Measurements from ENCODE around the gene TEX36. TPM values are rescaled to one million over a fixed set of nuclear protein-coding genes. Genes with fewer than 3 reads are reported as not detected.

The TEX36 gene
- total RNA-seq, 1 experiment from 2014 or later: not detected

DNA sequence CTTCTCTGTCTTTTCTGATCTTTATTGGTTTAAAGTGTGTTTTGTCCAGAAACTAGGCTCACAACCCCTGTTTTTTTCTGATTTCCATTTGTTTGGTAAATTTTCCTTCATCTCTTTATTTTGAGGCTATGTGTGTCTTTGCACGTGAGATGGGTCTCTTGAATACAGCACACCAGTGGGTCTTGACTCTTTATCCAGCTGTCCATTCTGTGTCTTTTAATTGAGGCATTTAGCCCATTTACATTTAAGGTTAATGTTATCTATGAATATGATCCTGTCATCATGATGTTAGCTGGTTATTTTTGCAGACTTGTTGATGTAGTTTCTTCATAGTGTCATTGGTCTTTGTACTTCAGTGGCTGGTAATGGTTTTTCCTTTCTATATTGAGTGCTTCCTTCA lies 10.1 kb downstream of the TEX36 start:
- no peak overlapping the region for H3K9ac ChIP-seq (ENCODE audit: extremely low read depth, insufficient read length, low read length)
- DNase-seq: no peak
- Mint-ChIP-seq H3K4me1 (no peaks in the 10 kb centered on the region), H3K36me3 (ENCODE audit: insufficient read depth in 1 of 3, low read depth in 3 of 3) (no peaks in the 10 kb centered on the region; a peak in 2 of 7 replicates), H3K9me3 (peaks cover 0 to 14% of the 10 kb centered on the region in 2 experiments; a peak in 4 of 5 replicates), H3K4me3 (no peak overlapping the region), H3K27ac (no peak overlapping the region), H3K27me3 (ENCODE audit: low read depth) (peaks cover 6% of the 10 kb centered on the region)
- WGBS (ENCODE audit: extremely low coverage, insufficient read length, low lambda C conversion rate): no CpG with 5 or more reads among the region's 1 CpG
- no peak overlapping the region for H3T11ph ChIP-seq (ENCODE audit: low read length)
- H2BK15ac ChIP-seq (ENCODE audit: low read depth, low read length): no peak overlapping the region
- H4K20me1 ChIP-seq (ENCODE audit: control insufficient read depth, insufficient read depth, insufficient read length): no peaks in the 10 kb centered on the region
- no peak overlapping the region for H3K56ac ChIP-seq (ENCODE audit: insufficient read length, low read depth, low read length)
- H2BK5ac ChIP-seq (ENCODE audit: insufficient read length, low read length): no peak overlapping the region
- no peak overlapping the region for H2BK20ac ChIP-seq (ENCODE audit: low read depth, low read length, poor library complexity, severe bottlenecking)
- no peak overlapping the region for H3K27ac ChIP-seq (ENCODE audit: insufficient read length, low read depth, low read length)
- H2AFZ ChIP-seq (ENCODE audit: low read length): no peak overlapping the region
- H3K18ac ChIP-seq (ENCODE audit: insufficient read length, low read depth, low read length): no peak overlapping the region
- H4K8ac ChIP-seq (replicated peaks; ENCODE audit: insufficient read length, low read depth, low read length): no peak overlapping the region
- H4K5ac ChIP-seq (ENCODE audit: insufficient read length, low read depth, low read length): no peak overlapping the region
- no peaks in the 10 kb centered on the region for H3K9me3 ChIP-seq (ENCODE audit: control insufficient read depth, low read depth, low read length)
- no peak overlapping the region for H2AK5ac ChIP-seq (ENCODE audit: insufficient read length, low read length)
- H3K4me1 ChIP-seq (ENCODE audit: insufficient read depth, low read length): no peaks in the 10 kb centered on the region
- H3K23me2 ChIP-seq (ENCODE audit: insufficient read length, low read depth, low read length, poor library complexity, severe bottlenecking): no peaks in the 10 kb centered on the region
- no peak overlapping the region for H2BK12ac ChIP-seq (ENCODE audit: insufficient read length, low read depth, low read length)
- no peak overlapping the region for H3K14ac ChIP-seq (ENCODE audit: insufficient read depth, low read length)
- no peaks in the 10 kb centered on the region for H3K27me3 ChIP-seq (ENCODE audit: insufficient read depth, low read length)
- H3K79me1 ChIP-seq (ENCODE audit: insufficient read depth, low read depth, low read length, poor library complexity, severe bottlenecking): no peaks in the 10 kb centered on the region
- H2BK120ac ChIP-seq (ENCODE audit: low read depth, low read length, poor library complexity, severe bottlenecking): no peak overlapping the region
- no peak overlapping the region for H4K91ac ChIP-seq (ENCODE audit: insufficient read length, low read depth, low read length)
- H3K4me2 ChIP-seq (ENCODE audit: insufficient read depth, insufficient read length, low read length): no peak overlapping the region
- no peak overlapping the region for H3K4ac ChIP-seq (ENCODE audit: low read depth, low read length)
- no peak for TF ChIP-seq CTCF (conservative IDR thresholded peaks at IDR 0.05)
- no peak overlapping the region for H3K23ac ChIP-seq (ENCODE audit: insufficient read length, low read depth, low read length)
- no peaks in the 10 kb centered on the region for H3K79me2 ChIP-seq (ENCODE audit: insufficient read depth, low read length)
